ENCODE data around the gene SC5D.

Gene SC5D

DNA sequence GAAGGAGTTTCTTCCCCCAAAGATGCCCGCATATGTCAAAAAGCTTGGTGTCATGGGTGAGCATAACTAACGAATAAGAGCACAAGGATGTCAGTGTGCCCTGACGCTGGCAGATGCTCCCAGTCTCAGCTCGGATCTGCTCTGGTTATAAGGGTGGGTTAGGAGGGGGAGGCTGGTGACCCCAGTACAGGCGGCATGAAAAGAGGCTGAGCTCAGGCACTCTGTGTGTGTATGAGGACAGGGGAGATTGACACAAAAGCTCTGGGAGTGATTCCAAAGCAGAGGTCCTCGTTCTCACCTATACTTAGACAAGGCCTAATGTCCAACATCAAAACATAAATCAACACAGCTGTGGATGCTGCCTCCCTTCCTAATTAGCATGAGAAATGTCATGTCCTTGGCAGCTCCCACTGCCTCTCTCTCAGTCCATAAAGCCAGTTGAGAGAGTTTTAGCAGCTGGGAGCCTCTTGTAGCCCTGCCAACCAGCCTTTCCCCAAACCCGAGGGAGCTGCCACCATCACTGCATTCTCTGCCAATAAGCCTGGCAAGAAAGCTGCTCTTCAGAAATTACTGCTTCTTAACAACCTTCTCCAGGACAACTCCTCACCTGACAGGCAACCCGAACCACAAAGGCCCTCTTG, 59.8 kb downstream of the SC5D start:
- DNase-seq (ENCODE audit: low spot score) (no peak), FAIRE-seq (no peak)

GRCh38 chr11:121354192-121354591, 61.6 kb downstream of the SC5D start:
- FAIRE-seq (no peak), DNase-seq (ENCODE audit: low spot score) (no peak)

GRCh38 chr11:121356357-121356756, 63.8 kb downstream of the SC5D start:
- FAIRE-seq (no peak), DNase-seq (ENCODE audit: low spot score) (no peak)
